Hepatocyte (in vitro differentiated cells): ENCODE data around the gene SLC52A3. TPM values are rescaled to one million over a fixed set of nuclear protein-coding genes. Genes with fewer than 3 reads are reported as not detected.

Experiments
- DNase-seq: peaks from one replicate; pipeline ENCODE4 v3.0.0-alpha.2; 2016; ENCODE audit warnings: low spot score
- H2AFZ ChIP-seq: fragments of 200-600 bp; sonication (generic); 2 replicates; pipeline ENCODE4 v1.6.0; 2016; ENCODE audit warnings: antibody characterized with exemption, mild to moderate bottlenecking
- H3K27ac ChIP-seq: fragments of 200-600 bp; sonication (generic); 2 replicates; pipeline ENCODE4 v1.5.1; 2016; ENCODE audit warnings: mild to moderate bottlenecking
- H3K27me3 ChIP-seq: fragments of 200-600 bp; sonication (generic); 2 replicates; pipeline ENCODE4 v1.6.1; 2016
- H3K36me3 ChIP-seq: fragments of 200-600 bp; sonication (generic); replicated peaks from 2 replicates; pipeline ENCODE4 v1.5.1; 2016; ENCODE audit warnings: low read depth; ENCODE audit not compliant: insufficient read depth
- H3K4me1 ChIP-seq: fragments of 200-600 bp; sonication (generic); 2 replicates; pipeline ENCODE4 v1.5.1; 2016; ENCODE audit warnings: mild to moderate bottlenecking, moderate library complexity; ENCODE audit not compliant: insufficient read depth
- H3K4me2 ChIP-seq: fragments of 200-600 bp; sonication (generic); 2 replicates; pipeline ENCODE4 v1.6.0; 2016
- H3K4me3 ChIP-seq: fragments of 200-600 bp; sonication (generic); 2 replicates; pipeline ENCODE4 v1.5.1; 2016; ENCODE audit warnings: mild to moderate bottlenecking
- H3K79me2 ChIP-seq: fragments of 200-600 bp; sonication (generic); 2 replicates; pipeline ENCODE4 v1.6.0; 2017; ENCODE audit warnings: mild to moderate bottlenecking
- H3K9me2 ChIP-seq: fragments of 200-600 bp; sonication (generic); replicated peaks from 2 replicates; pipeline ENCODE4 v1.6.0; 2017; ENCODE audit warnings: mild to moderate bottlenecking; ENCODE audit not compliant: insufficient read depth
- H3K9me3 ChIP-seq: fragments of 200-600 bp; sonication (generic); 2 replicates; pipeline ENCODE4 v1.5.1; 2016; ENCODE audit warnings: low read depth, mild to moderate bottlenecking
- H4K20me1 ChIP-seq: fragments of 200-600 bp; sonication (generic); 2 replicates; pipeline ENCODE4 v1.6.0; 2016; ENCODE audit warnings: mild to moderate bottlenecking; ENCODE audit not compliant: insufficient read depth, poor library complexity, severe bottlenecking
- CTCF ChIP-seq: fragments of 200-600 bp; sonication (generic); IDR thresholded peaks from 2 replicates; pipeline ENCODE4 v1.5.1; 2016; ENCODE audit warnings: antibody characterized with exemption, mild to moderate bottlenecking; ENCODE audit not compliant: poor library complexity
- EZH2 ChIP-seq: fragments of 200-600 bp; sonication (generic); IDR thresholded peaks from 2 replicates; pipeline ENCODE4 v1.6.1; 2016; ENCODE audit warnings: antibody characterized with exemption, mild to moderate bottlenecking, borderline replicate concordance
- EZH2phosphoT487 ChIP-seq: fragments of 200-600 bp; sonication (generic); IDR thresholded peaks from one replicate; pipeline ENCODE4 v1.6.1; 2018; ENCODE audit warnings: antibody characterized with exemption, mild to moderate bottlenecking, low read depth, moderate library complexity; ENCODE audit not compliant: unreplicated experiment, severe bottlenecking
- WGBS: methylation state at CpG from one replicate; pipeline ENCODE4 v1.1.6; 2016; ENCODE audit warnings: low lambda C conversion rate; ENCODE audit errors: missing lambda C conversion rate; 5-methylcytosine and 5-hydroxymethylcytosine counted together
- polyA plus RNA-seq: library from polyadenylated mRNA; unstranded; fragments of >200 nt; fragmentation: Nextera tagmentation; extraction: Ambion mirVana; gene quantifications from 2 replicates; pipeline ENCODE4 v1.2.1, GENCODE V29; 2016
- total RNA-seq: library from RNA; depleted of rRNA; stranded (reverse); fragments of >200 nt; gene quantifications from 2 replicates; pipeline ENCODE4 v1.2.3, GENCODE V29; 2014

SLC52A3 gene
- total and polyA plus RNA-seq, 2 experiments from 2014 or later, result 0.33 to 0.35 TPM

GRCh38 chr20:717271-717670, 51.0 kb downstream of the SLC52A3 start:
- no peak overlapping the region for H3K27ac ChIP-seq
- peaks cover 5% of the 10 kb centered on the region for H3K27me3 ChIP-seq
- H3K79me2 ChIP-seq, result no peaks in the 10 kb centered on the region
- no peak overlapping the region for H2AFZ ChIP-seq
- no peak overlapping the region for H3K4me3 ChIP-seq
- DNase-seq, result no peak
- H3K4me1 ChIP-seq, result no peaks in the 10 kb centered on the region
- H3K4me2 ChIP-seq, result no peak overlapping the region
- WGBS, result 92% methylated on average over 7 of the region's 7 CpGs
- H4K20me1 ChIP-seq, result no peaks in the 10 kb centered on the region
- no peaks in the 10 kb centered on the region for H3K9me3 ChIP-seq
- no peaks in the 10 kb centered on the region for H3K9me2 ChIP-seq
- TF ChIP-seq CTCF, result no peak
- no peak for TF ChIP-seq EZH2phosphoT487
- no peak for TF ChIP-seq EZH2
- H3K36me3 ChIP-seq, result no peaks in the 10 kb centered on the region

- H2AFZ ChIP-seq, result no peak overlapping the region
- H3K27ac ChIP-seq, result no peak overlapping the region
- H3K9me2 ChIP-seq, result no peaks in the 10 kb centered on the region
- no peak for DNase-seq
- no peak overlapping the region for H3K4me2 ChIP-seq
- peaks cover 22% of the 10 kb centered on the region for H3K27me3 ChIP-seq
- no peaks in the 10 kb centered on the region for H3K4me1 ChIP-seq
- no peak overlapping the region for H3K4me3 ChIP-seq
- no peak for TF ChIP-seq EZH2phosphoT487
- no peak for TF ChIP-seq CTCF
- TF ChIP-seq EZH2, result no peak
- WGBS, result 87% methylated on average over 2 of the region's 2 CpGs
- H3K36me3 ChIP-seq, result no peaks in the 10 kb centered on the region
- no peaks in the 10 kb centered on the region for H3K9me3 ChIP-seq
- no peaks in the 10 kb centered on the region for H3K79me2 ChIP-seq
- no peaks in the 10 kb centered on the region for H4K20me1 ChIP-seq
Measured at GRCh38 chr20:714453-714852, 53.8 kb downstream of the SLC52A3 start.

GRCh38 chr20:711576-711975, 56.7 kb downstream of the SLC52A3 start:
- H4K20me1 ChIP-seq, result no peaks in the 10 kb centered on the region
- no peak overlapping the region for H3K27ac ChIP-seq
- no peaks in the 10 kb centered on the region for H3K9me3 ChIP-seq
- 86% methylated on average over 2 of the region's 2 CpGs for WGBS
- H3K79me2 ChIP-seq, result no peaks in the 10 kb centered on the region
- TF ChIP-seq EZH2 (no peak), EZH2phosphoT487 (no peak), CTCF (no peak)
- no peak for DNase-seq
- no peak overlapping the region for H3K4me2 ChIP-seq
- no peaks in the 10 kb centered on the region for H3K36me3 ChIP-seq
- peaks cover 25% of the 10 kb centered on the region for H3K27me3 ChIP-seq
- no peaks in the 10 kb centered on the region for H3K4me1 ChIP-seq
- H2AFZ ChIP-seq, result no peak overlapping the region
- no peaks in the 10 kb centered on the region for H3K9me2 ChIP-seq
- H3K4me3 ChIP-seq, result no peak overlapping the region
